Spleen (tissue), 11 donors: ENCODE data around the gene CWF19L1. TPM values are rescaled to one million over a fixed set of nuclear protein-coding genes. Genes with fewer than 3 reads are reported as not detected.
"Not testable (repeated sequence)": the region's sequence is repeated elsewhere in the genome, so short reads cannot be mapped to it uniquely, and the experiment has no call there.

Source experiments
- DNase-seq: peaks from one replicate; pipeline ENCODE4 v3.0.0-alpha.2; 2020
- H3K27ac ChIP-seq, 8 donors: fragments of 200-600 bp; sonication (generic) in 7 of 8; 1 replicate in 4 of 8; 2 replicates in 4 of 8; pipeline versions ENCODE4 v1.5.0 to v1.8.0; 2016 to 2021; ENCODE audit warnings: inconsistent platforms in 4 of 8, mild to moderate bottlenecking in 4 of 8, moderate library complexity in 1 of 8
- H3K27me3 ChIP-seq, 7 donors: fragments of 200-600 bp; sonication (generic) in 6 of 7; replicated peaks in 1 of 7; 1 replicate in 4 of 7; 2 replicates in 3 of 7; pipeline versions ENCODE4 v1.5.0 to v1.8.0; 2016 to 2021; ENCODE audit warnings: inconsistent platforms in 3 of 7, mild to moderate bottlenecking in 1 of 7
- H3K36me3 ChIP-seq, 6 donors: fragments of 200-600 bp; sonication (generic) in 5 of 6; 1 replicate in 4 of 6; 2 replicates in 2 of 6; pipeline versions ENCODE4 v1.5.0 to v1.8.0; 2016 to 2021; ENCODE audit warnings: inconsistent platforms in 2 of 6
- H3K4me1 ChIP-seq, 6 donors: fragments of 200-600 bp; sonication (generic) in 5 of 6; 1 replicate in 3 of 6; 2 replicates in 3 of 6; pipeline versions ENCODE4 v1.5.0 to v1.8.0; 2016 to 2021; ENCODE audit warnings: inconsistent platforms in 3 of 6
- H3K4me3 ChIP-seq, 8 donors: fragments of 200-600 bp; sonication (generic) in 7 of 8; 1 replicate in 4 of 8; 2 replicates in 4 of 8; pipeline versions ENCODE4 v1.5.0 to v1.8.0; 2016 to 2021; ENCODE audit warnings: inconsistent platforms in 4 of 8, mild to moderate bottlenecking in 4 of 8, moderate library complexity in 2 of 8
- H3K9me3 ChIP-seq, 8 donors: fragments of 200-600 bp; sonication (generic) in 7 of 8; 1 replicate in 4 of 8; 2 replicates in 4 of 8; pipeline versions ENCODE4 v1.5.0 to v1.8.0; 2016 to 2021; ENCODE audit warnings: inconsistent platforms in 4 of 8
- CTCF ChIP-seq, 11 experiments: fragments of 200-600 bp in 7 of 11; fragments of 450-650 bp in 4 of 11; sonication (generic) in 4 of 11; IDR thresholded peaks in 8 of 11; conservative IDR thresholded peaks in 3 of 11; 1 replicate in 7 of 11; 2 replicates in 4 of 11; pipeline versions ENCODE4 v1.4.0 to v1.8.0; 2016 to 2021; ENCODE audit warnings: antibody characterized with exemption in 11 of 11, inconsistent platforms in 4 of 11, mild to moderate bottlenecking in 1 of 11
- POLR2A ChIP-seq, 3 donors: fragments of 450-650 bp; IDR thresholded peaks; one replicate each; pipeline ENCODE4 v1.5.1; 2017; ENCODE audit warnings: antibody characterized with exemption in 3 of 3, mild to moderate bottlenecking in 1 of 3
- POLR2AphosphoS5 ChIP-seq, 3 donors: sonication (generic); formaldehyde crosslinking; IDR thresholded peaks; one replicate each; pipeline ENCODE4 v1.5.1; 2017; ENCODE audit warnings: antibody characterized with exemption in 3 of 3
- WGBS, 5 donors: extraction: QIAGEN DNeasy Blood & Tissue Kit in 3 of 5; methylation state at CpG; one replicate each; pipeline versions ENCODE4 v1.1.5 to v1.1.7; 2013 to 2018; 5-methylcytosine and 5-hydroxymethylcytosine counted together
- intact Hi-C: fragments of 100-400 bp; cut with DNase I; formaldehyde crosslinking; loops from one replicate; pipeline ENCODE4 v1.15.0; 2023; ENCODE audit warnings: low total_unique reads
- polyA plus RNA-seq, 3 donors: library from polyadenylated mRNA; stranded (reverse); fragments of 200-250 nt; gene quantifications; one replicate each; pipeline ENCODE4 v1.2.1, GENCODE V29; 2013
- total RNA-seq, 7 donors: library from RNA; depleted of rRNA in 3 of 7; stranded (reverse); fragments of >200 nt in 3 of 7; fragmentation: NEBNext Ultra II Directional in 4 of 7; extraction: Animal tissue kit (Norgen Biotek cat#: 25700) in 4 of 7; gene quantifications; one replicate each; pipeline versions ENCODE4 v1.1.0 to v1.2.1, GENCODE V29; 2016 to 2021
- donor health status: healthy with polysubstance abuse.
- donor health status: DM: no; HTN: no; CAD: no; lungs with moderate emphysema.
- donor health status: DM: no; HTN: no; CAD: no.
- donor health status: Bipolar disorder and iron deficiency.
- donor health status: healthy.
- donor health status: DM: no; HTN: no; CAD: no.
- donor health status: DM: yes; HTN: yes; CAD: no.

Gene CWF19L1
- total and polyA plus RNA-seq, 10 donors: 17.8 to 42.1 (median 29.9) TPM

- Histone ChIP-seq H3K27me3 (no peaks in the 10 kb centered on the region), H3K4me3 (no peak overlapping the region), H3K4me1 (peaks cover 34 to 69% (median 49%) of the 10 kb centered on the region in 6 donors), H3K27ac (peak overlapping the region in 5 of 8 donors; percentile 4 to 99 (median 9)), H3K9me3 (no peaks in the 10 kb centered on the region), H3K36me3 (peaks cover 0 to 56% (median 29%) of the 10 kb centered on the region in 6 donors)
- no peak for DNase-seq
- no peak for TF ChIP-seq CTCF (IDR thresholded peaks at IDR 0.05 in 8 of 11, conservative IDR thresholded peaks at IDR 0.05 in 3 of 11)
- no peak for TF ChIP-seq POLR2A (IDR thresholded peaks at IDR 0.05)
- intact Hi-C loops: no loop called here
- WGBS, 5 donors: 90 to 99% (median 95%) methylated on average over 3 of the region's 3 CpGs
Measured at GRCh38 chr10:100282907-100283306, 15.5 kb upstream of the CWF19L1 start.

- WGBS, 5 donors: 87 to 100% (median 91%) methylated on average over 4 to 25 of the region's 31 CpGs
- H3K4me3 ChIP-seq, DNase-seq, H3K27me3 ChIP-seq, intact Hi-C loops, H3K9me3 ChIP-seq, H3K27ac ChIP-seq: not testable (repeated sequence)
- Histone ChIP-seq H3K36me3 (peaks cover 0 to 80% (median 47%) of the 10 kb centered on the region in 6 donors), H3K4me1 (peaks cover 0 to 16% (median 2%) of the 10 kb centered on the region in 6 donors)
Measured at GRCh38 chr10:100276971-100277370, 9.5 kb upstream of the CWF19L1 start.

DNA sequence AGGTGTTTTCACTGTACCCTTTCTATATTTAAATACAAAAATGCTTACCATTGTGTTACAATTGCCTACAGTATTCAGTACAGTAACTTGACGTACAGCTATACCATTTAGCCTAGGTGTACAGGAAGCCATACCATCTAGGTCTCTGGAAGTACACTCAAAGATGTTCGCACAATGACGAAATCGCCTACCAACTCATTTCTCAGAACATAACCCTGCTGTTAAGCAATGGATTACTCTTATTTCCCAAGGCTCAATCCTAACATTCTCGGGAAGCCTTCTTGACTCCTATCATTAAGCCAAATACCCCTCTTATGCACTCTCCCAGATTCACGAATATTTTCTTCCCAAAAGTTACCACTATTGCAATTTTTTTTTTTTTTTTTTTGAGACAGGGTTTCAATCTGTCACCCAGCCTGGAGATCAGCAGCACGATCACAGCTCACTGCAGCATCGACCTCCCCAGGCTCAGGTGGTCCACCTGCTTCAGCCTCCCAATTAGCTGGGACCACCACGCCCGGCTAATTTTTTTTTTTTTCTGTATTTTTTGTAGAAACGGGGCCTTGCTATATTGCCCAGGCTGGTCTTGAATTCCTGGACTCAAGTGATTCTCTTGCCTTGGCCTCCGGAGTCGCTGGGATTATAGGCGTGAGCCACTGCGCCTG lies 1.5 kb downstream of the CWF19L1 start:
- Histone ChIP-seq H3K36me3 (peaks cover 0 to 23% (median 6%) of the 10 kb centered on the region in 6 donors), H3K27me3 (no peaks in the 10 kb centered on the region), H3K9me3 (no peaks in the 10 kb centered on the region), H3K4me1 (peaks cover 26 to 68% (median 50%) of the 10 kb centered on the region in 6 donors), H3K4me3 (peak overlapping the region in 7 of 8 donors; percentile 75 to 97 (median 96)), H3K27ac (peak overlapping the region in 2 of 8 donors; percentile 94 to 95)
- intact Hi-C loops: no loop called here
- DNase-seq: no peak
- whole genome bisulfite sequencing, 5 donors: 84 to 92% (median 89%) methylated on average over 15 of the region's 15 CpGs
- TF ChIP-seq POLR2A (IDR thresholded peaks at IDR 0.05): no peak
- no peak for TF ChIP-seq CTCF (IDR thresholded peaks at IDR 0.05 in 8 of 11, conservative IDR thresholded peaks at IDR 0.05 in 3 of 11)
- TF ChIP-seq POLR2AphosphoS5 (IDR thresholded peaks at IDR 0.05): no peak

DNA sequence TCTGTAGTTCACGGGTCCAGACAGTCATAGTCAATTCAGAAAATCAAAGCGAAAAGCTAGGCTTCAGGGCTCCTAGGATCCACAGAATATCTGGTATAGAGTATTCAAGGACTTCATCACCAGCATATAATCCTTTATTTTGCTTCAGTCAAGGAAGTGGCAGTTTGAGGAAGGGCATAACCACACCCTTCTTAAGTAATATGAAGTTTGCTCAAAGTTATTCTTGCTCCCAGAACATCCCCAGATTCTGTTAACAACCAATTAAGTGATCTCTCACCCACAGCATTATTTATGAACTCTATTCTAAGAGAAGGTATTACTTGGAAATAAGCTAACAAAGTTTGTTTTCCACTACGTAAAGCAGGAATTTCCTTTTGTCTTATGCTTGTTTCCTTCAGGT lies 13.2 kb downstream of the CWF19L1 start:
- intact Hi-C loops: no loop called here
- peaks cover 0 to 46% (median 10%) of the 10 kb centered on the region in 6 donors for H3K4me1 ChIP-seq
- peak overlapping the region in 3 of 8 donors; percentile 21 to 87 (median 81) for H3K27ac ChIP-seq
- H3K4me3 ChIP-seq: no peak overlapping the region
- peaks cover 13 to 100% (median 89%) of the 10 kb centered on the region in 6 donors for H3K36me3 ChIP-seq
- 85 to 94% (median 91%) methylated on average over 3 of the region's 3 CpGs for WGBS, 5 donors
- H3K9me3 ChIP-seq: no peaks in the 10 kb centered on the region
- DNase-seq: no peak
- no peak for TF ChIP-seq CTCF (IDR thresholded peaks at IDR 0.05 in 8 of 11, conservative IDR thresholded peaks at IDR 0.05 in 3 of 11)
- TF ChIP-seq POLR2AphosphoS5 (IDR thresholded peaks at IDR 0.05): no peak
- no peak for TF ChIP-seq POLR2A (IDR thresholded peaks at IDR 0.05)
- no peaks in the 10 kb centered on the region for H3K27me3 ChIP-seq
